K562 (cell line): Measurements from ENCODE around the gene SH3D21. TPM values are rescaled to one million over a fixed set of nuclear protein-coding genes. Genes with fewer than 3 reads are reported as not detected.

Experiments used
- ATAC-seq: fragments of 200-7000 bp; cut with Tn5 transposase; 3 replicates; pipeline ENCODE4 v1.9.1; 2020; ENCODE audit warnings: moderate library complexity
- BruUV-seq: library from RNA; stranded (reverse); fragments of 400-500 nt; replicated peaks from 2 replicates; lab custom pipeline; 2021; lab: Mats Ljungman, UMichigan
- CTCF ChIA-PET: fragments of 300-600 bp; formaldehyde crosslinking; extraction: SDS; loops from one replicate; lab custom pipeline; 2021; ENCODE audit warnings: low intra/inter-chr PET ratio; lab: Yijun Ruan, JAX
- POLR2A ChIA-PET: fragments of 300-600, 350-650 bp; sonication (Branson Sonifier 250); formaldehyde crosslinking; extraction: SDS; loops from one replicate; lab custom pipeline; 2021; ENCODE audit warnings: antibody characterized with exemption, inconsistent platforms; lab: Yijun Ruan, JAX
- DNase-seq, 4 experiments: peaks; one replicate each; pipeline versions ENCODE4 v3.0.0 to v3.0.0-alpha.2; 2011 to 2018; ENCODE audit warnings: low spot score in 3 of 4, mixed read lengths in 3 of 4; ENCODE audit errors: extremely low read depth in 1 of 4
- FAIRE-seq: peaks from 2 replicates; lab custom pipeline; 2011; peaks lifted over from hg19 to GRCh38; lab: Jason Lieb, UNC
- H2AFZ ChIP-seq: 2 replicates; pipeline ENCODE4 v1.6.0; 2011; ENCODE audit warnings: low read depth, low read length, control low read depth, inconsistent platforms
- H3K27ac ChIP-seq: fragments of 200-600 bp; 3 replicates; pipeline ENCODE4 v1.8.0; 2011; ENCODE audit warnings: low read depth, mild to moderate bottlenecking, control low read depth, inconsistent platforms, low read length, moderate library complexity, mixed read lengths; ENCODE audit errors: extremely low read depth
- H3K27me3 ChIP-seq, 2 experiments: fragments of 300-600 bp in 1 of 2; 2 replicates in 1 of 2; 3 replicates in 1 of 2; pipeline versions ENCODE4 v1.6.0 to v1.8.0; 2011; ENCODE audit warnings: inconsistent platforms in 2 of 2, low read length in 2 of 2, mild to moderate bottlenecking in 1 of 2, mixed read lengths in 1 of 2, moderate library complexity in 1 of 2; ENCODE audit not compliant: control insufficient read depth in 2 of 2, insufficient read depth in 2 of 2
- H3K36me3 ChIP-seq: fragments of 300-600 bp; 3 replicates; pipeline ENCODE4 v1.8.0; 2011; ENCODE audit warnings: mild to moderate bottlenecking, low read length, inconsistent platforms; ENCODE audit not compliant: control insufficient read depth, insufficient read depth
- H3K4me1 ChIP-seq, 2 experiments: fragments of 200-600 bp in 1 of 2; replicated peaks in 1 of 2; 2 replicates in 1 of 2; 3 replicates in 1 of 2; pipeline versions ENCODE4 v1.5.1 to v1.8.0; 2011; ENCODE audit warnings: inconsistent platforms in 2 of 2, low read length in 2 of 2, mild to moderate bottlenecking in 1 of 2, mixed read lengths in 1 of 2, moderate library complexity in 1 of 2; ENCODE audit not compliant: control insufficient read depth in 2 of 2, insufficient read depth in 2 of 2
- H3K4me2 ChIP-seq: 2 replicates; pipeline ENCODE4 v1.6.1; 2011; ENCODE audit warnings: low read length, control low read depth, inconsistent platforms, mixed read lengths; ENCODE audit not compliant: insufficient read depth
- H3K4me3 ChIP-seq: fragments of 200-600 bp; sonication (generic), shearing (Covaris generic); 2 replicates; pipeline ENCODE4 v1.5.1; 2016; ENCODE audit warnings: control low read depth, inconsistent platforms
- H3K79me2 ChIP-seq: fragments of 200-600 bp; 3 replicates; pipeline ENCODE4 v1.8.0; 2011; ENCODE audit warnings: low read length, inconsistent platforms; ENCODE audit not compliant: control insufficient read depth, insufficient read depth
- H3K9ac ChIP-seq, 2 experiments: 2 replicates each; pipeline versions ENCODE4 v1.6.0 to v1.6.1; 2011; ENCODE audit warnings: low read depth in 2 of 2, low read length in 2 of 2, control low read depth in 1 of 2, inconsistent platforms in 1 of 2, mild to moderate bottlenecking in 1 of 2, mixed read lengths in 1 of 2; ENCODE audit not compliant: insufficient read depth in 1 of 2
- H3K9me1 ChIP-seq: one replicate; pipeline ENCODE4 v1.6.0; 2011; ENCODE audit warnings: inconsistent platforms, mild to moderate bottlenecking, low read length, moderate library complexity; ENCODE audit not compliant: control insufficient read depth, insufficient read depth
- H3K9me3 ChIP-seq: replicated peaks from 2 replicates; pipeline ENCODE4 v1.5.1; 2011; ENCODE audit warnings: low read depth, low read length, inconsistent platforms; ENCODE audit not compliant: control insufficient read depth, insufficient read depth
- H4K20me1 ChIP-seq: replicated peaks from 2 replicates; pipeline ENCODE4 v1.6.1; 2011; ENCODE audit warnings: low read length, inconsistent platforms, mixed read lengths; ENCODE audit not compliant: control insufficient read depth, insufficient read depth
- KLF16 ChIP-seq: IDR thresholded peaks from 2 replicates; pipeline ENCODE4 v1.6.1; 2016; ENCODE audit warnings: antibody characterized with exemption
- MGA ChIP-seq: fragments of 450-650 bp; IDR thresholded peaks from 2 replicates; pipeline ENCODE4 v1.6.1; 2016; ENCODE audit warnings: mild to moderate bottlenecking, moderate library complexity
- WGBS: fragments of 100-300 bp; shearing (Covaris generic); methylation state at CpG from one replicate; pipeline ENCODE4 v1.1.6; 2016; ENCODE audit warnings: low coverage, mixed read lengths; ENCODE audit not compliant: insufficient coverage; ENCODE audit errors: missing lambda C conversion rate; 5-methylcytosine and 5-hydroxymethylcytosine counted together
- in situ Hi-C: fragments of 300-500 bp; cut with MboI; formaldehyde crosslinking; loops from 4 replicates; pipeline ENCODE4 v1.15.0; 2018; ENCODE audit warnings: inconsistent platforms, mixed read lengths
- intact Hi-C: fragments of 100-400 bp; cut with micrococcal nuclease; formaldehyde crosslinking; loops from 2 replicates; pipeline ENCODE4 v1.14.2; 2022
- polyA plus RNA-seq, 8 experiments: library from polyadenylated mRNA; depleted of rRNA in 4 of 8; stranded (reverse) in 5 of 8; unstranded in 3 of 8; fragments of >200 nt; fragmentation: Nextera tagmentation in 2 of 8; fragmentation: Illumina TruSeq in 1 of 8; extraction: Ambion mirVana in 2 of 8; extraction: Trizol in 1 of 8; gene quantifications; 2 replicates each; pipeline versions ENCODE4 v1.2.1 to v1.2.3, GENCODE V29; 2011 to 2014; ENCODE audit warnings: inconsistent platforms in 1 of 8, missing spikeins in 1 of 8
- total RNA-seq, 7 experiments: library from RNA; depleted of rRNA in 6 of 7; stranded (reverse); fragments of >200 nt in 6 of 7; fragmentation: Illumina TruSeq in 2 of 7; extraction: Trizol in 2 of 7; gene quantifications; 2 replicates each; pipeline versions ENCODE4 v1.2.1 to v1.2.3, GENCODE V29; 2011 to 2021; ENCODE audit warnings: low replicate concordance in 1 of 7

SH3D21 gene
- total and polyA plus RNA-seq, 9 of the 15 experiments (the other 6 are each of a cell fraction or from before 2014, with no cell fraction given) = 0.01 to 4.7 (median 1.8) TPM

- peak in 1 of 4 experiments; percentile 24 for DNase-seq
- Histone ChIP-seq H3K36me3 (peaks cover 43% of the 10 kb centered on the region), H3K79me2 (no peaks in the 10 kb centered on the region), H3K9ac (peak overlapping the region in 1 of 2 experiments; percentile 82; a peak in 2 of 4 replicates), H3K27me3 (no peaks in the 10 kb centered on the region), H3K4me1 (peaks cover 4 to 23% of the 10 kb centered on the region in 2 experiments; a peak in 3 of 5 replicates), H3K4me3 (no peak overlapping the region), H3K9me1 (peaks cover 7% of the 10 kb centered on the region), H3K4me2 (no peak overlapping the region), H3K9me3 (no peaks in the 10 kb centered on the region), H2AFZ (no peak overlapping the region), H3K27ac (peak overlapping the region; percentile 50; the same call in 2 of the 3 replicates), H4K20me1 (no peaks in the 10 kb centered on the region; the same call in 1 of the 2 replicates)
- ChIA-PET CTCF (no interaction called here), POLR2A (interaction anchor here (0.8 to 1.5 kb wide), 8 partner anchors 9 to 83 kb away, joined by 3 to 9 read pairs (median 4); no protein-coding TSS in a partner anchor)
- 84% methylated on average over 5 of the region's 7 CpGs for WGBS
- no peak for FAIRE-seq
- ATAC-seq = no peak; the same call in 2 of the 3 replicates
- intact Hi-C loops (no loop called here), in situ Hi-C loops (no loop called here)
- no TSS peak for BruUV-seq
- 0 out of 2 replicates have a peak, but pooled peaks have one; percentile 20 for TF ChIP-seq KLF16
- TF ChIP-seq MGA = no peak
These were observed 306 bp upstream of the SH3D21 start for GRCh38 chr1:36305915-36306209.
